Measurements from ENCODE around the gene KIR3DL2.

- no peak for TF ChIP-seq POLR2A (IDR thresholded peaks at IDR 0.05)
- TF ChIP-seq, protein P1, sequence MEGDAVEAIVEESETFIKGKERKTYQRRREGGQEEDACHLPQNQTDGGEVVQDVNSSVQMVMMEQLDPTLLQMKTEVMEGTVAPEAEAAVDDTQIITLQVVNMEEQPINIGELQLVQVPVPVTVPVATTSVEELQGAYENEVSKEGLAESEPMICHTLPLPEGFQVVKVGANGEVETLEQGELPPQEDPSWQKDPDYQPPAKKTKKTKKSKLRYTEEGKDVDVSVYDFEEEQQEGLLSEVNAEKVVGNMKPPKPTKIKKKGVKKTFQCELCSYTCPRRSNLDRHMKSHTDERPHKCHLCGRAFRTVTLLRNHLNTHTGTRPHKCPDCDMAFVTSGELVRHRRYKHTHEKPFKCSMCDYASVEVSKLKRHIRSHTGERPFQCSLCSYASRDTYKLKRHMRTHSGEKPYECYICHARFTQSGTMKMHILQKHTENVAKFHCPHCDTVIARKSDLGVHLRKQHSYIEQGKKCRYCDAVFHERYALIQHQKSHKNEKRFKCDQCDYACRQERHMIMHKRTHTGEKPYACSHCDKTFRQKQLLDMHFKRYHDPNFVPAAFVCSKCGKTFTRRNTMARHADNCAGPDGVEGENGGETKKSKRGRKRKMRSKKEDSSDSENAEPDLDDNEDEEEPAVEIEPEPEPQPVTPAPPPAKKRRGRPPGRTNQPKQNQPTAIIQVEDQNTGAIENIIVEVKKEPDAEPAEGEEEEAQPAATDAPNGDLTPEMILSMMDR (IDR thresholded peaks at IDR 0.05), result no peak
- TF ChIP-seq POLR2AphosphoS5 (IDR thresholded peaks at IDR 0.05), result no peak
- TF ChIP-seq EP300 (IDR thresholded peaks at IDR 0.05; ENCODE audit: low read depth), result no peak
Observed at GRCh38 chr19:54889566-54889965, 39.3 kb downstream of the KIR3DL2 start.
